Liver (tissue), 9 donors: ENCODE results near the gene RAB3C. TPM values are rescaled to one million over a fixed set of nuclear protein-coding genes. Genes with fewer than 3 reads are reported as not detected.

Source experiments
- DNase-seq: peaks from one replicate; pipeline ENCODE4 v3.0.0-alpha.2; 2017; ENCODE audit warnings: low spot score
- H3K27ac ChIP-seq, 2 donors: one replicate each; pipeline ENCODE4 v1.7.0; 2013; ENCODE audit warnings: inconsistent platforms in 2 of 2, low read length in 2 of 2, control low read depth in 1 of 2, low read depth in 1 of 2, mild to moderate bottlenecking in 1 of 2
- H3K27me3 ChIP-seq, 4 donors: one replicate each; pipeline versions ENCODE4 v1.6.1 to v1.7.0; 2013; ENCODE audit warnings: low read length in 3 of 4, inconsistent platforms in 1 of 4, mild to moderate bottlenecking in 1 of 4, moderate library complexity in 1 of 4; ENCODE audit not compliant: control insufficient read depth in 4 of 4, insufficient read depth in 4 of 4
- H3K36me3 ChIP-seq, 4 donors: one replicate each; pipeline versions ENCODE4 v1.6.1 to v1.7.0; 2013; ENCODE audit warnings: low read length in 3 of 4, mild to moderate bottlenecking in 3 of 4, low read depth in 1 of 4, moderate library complexity in 1 of 4; ENCODE audit not compliant: control insufficient read depth in 4 of 4, insufficient read depth in 3 of 4
- H3K4me1 ChIP-seq, 4 donors: one replicate each; pipeline versions ENCODE4 v1.6.1 to v1.7.0; 2013; ENCODE audit warnings: low read length in 3 of 4, mild to moderate bottlenecking in 3 of 4, moderate library complexity in 1 of 4; ENCODE audit not compliant: control insufficient read depth in 4 of 4, insufficient read depth in 4 of 4
- H3K4me3 ChIP-seq, 3 donors: one replicate each; pipeline versions ENCODE4 v1.6.1 to v1.7.0; 2013; ENCODE audit warnings: low read length in 3 of 3, control low read depth in 1 of 3, low read depth in 1 of 3, mild to moderate bottlenecking in 1 of 3
- H3K9ac ChIP-seq, 2 donors: one replicate each; pipeline ENCODE4 v1.7.0; 2013; ENCODE audit warnings: low read length in 2 of 2, mild to moderate bottlenecking in 2 of 2, moderate library complexity in 2 of 2, control low read depth in 1 of 2, low read depth in 1 of 2
- H3K9me3 ChIP-seq, 4 donors: one replicate each; pipeline versions ENCODE4 v1.6.1 to v1.7.0; 2013; ENCODE audit warnings: low read length in 3 of 4; ENCODE audit not compliant: control insufficient read depth in 4 of 4
- ATF3 ChIP-seq: IDR thresholded peaks from 2 replicates; pipeline ENCODE4 v1.6.1; 2016; ENCODE audit warnings: antibody characterized with exemption
- CTCF ChIP-seq: fragments of 150-350 bp; IDR thresholded peaks from 2 replicates; pipeline ENCODE4 v1.5.1; 2017; ENCODE audit warnings: improper control_type of control experiment, low read depth, low read length; ENCODE audit not compliant: missing input control
- EGR1 ChIP-seq, 2 donors: IDR thresholded peaks; 2 replicates each; pipeline ENCODE4 v1.6.1; 2016 to 2018; ENCODE audit warnings: antibody characterized with exemption in 2 of 2, low read depth in 2 of 2
- FOXA1 ChIP-seq: IDR thresholded peaks from 2 replicates; pipeline ENCODE4 v1.6.1; 2016; ENCODE audit warnings: antibody characterized with exemption
- FOXA2 ChIP-seq: IDR thresholded peaks from 2 replicates; pipeline ENCODE4 v1.6.1; 2016; ENCODE audit warnings: antibody characterized with exemption
- GABPA ChIP-seq, 2 donors: IDR thresholded peaks in 1 of 2; conservative IDR thresholded peaks in 1 of 2; 2 replicates each; pipeline ENCODE4 v1.6.1; 2016; ENCODE audit warnings: antibody characterized with exemption in 2 of 2, mild to moderate bottlenecking in 1 of 2, moderate library complexity in 1 of 2
- HNF4A ChIP-seq, 2 donors: conservative IDR thresholded peaks; 2 replicates each; pipeline ENCODE4 v1.6.1; 2016; ENCODE audit warnings: antibody characterized with exemption in 2 of 2, mild to moderate bottlenecking in 2 of 2
- HNF4G ChIP-seq: IDR thresholded peaks from 2 replicates; pipeline ENCODE4 v1.6.1; 2016; ENCODE audit warnings: antibody characterized with exemption
- MAX ChIP-seq: IDR thresholded peaks from 2 replicates; pipeline ENCODE4 v1.6.1; 2016; ENCODE audit warnings: antibody characterized with exemption
- NR2F2 ChIP-seq: IDR thresholded peaks from 2 replicates; pipeline ENCODE4 v1.6.1; 2016; ENCODE audit warnings: antibody characterized with exemption
- RAD21 ChIP-seq, 2 donors: IDR thresholded peaks; 2 replicates each; pipeline ENCODE4 v1.6.1; 2016; ENCODE audit warnings: antibody characterized with exemption in 2 of 2, mild to moderate bottlenecking in 2 of 2
- REST ChIP-seq: IDR thresholded peaks from 2 replicates; pipeline ENCODE4 v1.6.1; 2016; ENCODE audit warnings: antibody characterized with exemption, mild to moderate bottlenecking
- RXRA ChIP-seq, 2 donors: IDR thresholded peaks; 2 replicates each; pipeline ENCODE4 v1.6.1; 2017 to 2018; ENCODE audit warnings: antibody characterized with exemption in 2 of 2, mild to moderate bottlenecking in 1 of 2
- SP1 ChIP-seq: IDR thresholded peaks from 2 replicates; pipeline ENCODE4 v1.6.1; 2018; ENCODE audit warnings: antibody characterized with exemption, mild to moderate bottlenecking
- TAF1 ChIP-seq: conservative IDR thresholded peaks from 2 replicates; pipeline ENCODE4 v1.6.1; 2016; ENCODE audit warnings: antibody characterized with exemption, mild to moderate bottlenecking
- YY1 ChIP-seq: IDR thresholded peaks from 2 replicates; pipeline ENCODE4 v1.6.1; 2016; ENCODE audit warnings: antibody characterized with exemption, mild to moderate bottlenecking
- ZBTB33 ChIP-seq: IDR thresholded peaks from 2 replicates; pipeline ENCODE4 v1.6.1; 2016; ENCODE audit warnings: antibody characterized with exemption
- WGBS: extraction: QIAGEN DNeasy Blood & Tissue Kit; methylation state at CpG from one replicate; pipeline ENCODE4 v1.1.7; 2013; 5-methylcytosine and 5-hydroxymethylcytosine counted together
- polyA plus RNA-seq, 2 donors: library from polyadenylated mRNA; stranded (reverse) in 1 of 2; unstranded in 1 of 2; fragments of 200-250 nt in 1 of 2; fragments of >200 nt in 1 of 2; fragmentation: Nextera tagmentation in 1 of 2; extraction: Ambion mirVana in 1 of 2; gene quantifications; one replicate each; pipeline versions ENCODE4 v1.2.1 to v1.2.3, GENCODE V29; 2013 to 2015
- total RNA-seq, 2 donors: library from RNA; depleted of rRNA; stranded (reverse); fragments of >200 nt; gene quantifications; one replicate each; pipeline ENCODE4 v1.2.3, GENCODE V29; 2014
- donor health status: healthy.
- donor health status: healthy.
- donor health status: healthy.
- donor health status: healthy.
- donor health status: healthy.

Gene RAB3C
- total and polyA plus RNA-seq, 4 donors = 0.72 to 4.6 (median 1.3) TPM

GRCh38 chr5:58735637-58736036 lies 152.8 kb downstream of the RAB3C start:
- 91% methylated on average over 1 of the region's 1 CpG for WGBS
- Histone ChIP-seq H3K4me3 (no peak overlapping the region), H3K9ac (no peak overlapping the region)

GRCh38 chr5:58736214-58736613 lies 153.3 kb downstream of the RAB3C start:
- DNase-seq = no peak
- Histone ChIP-seq H3K9ac (no peak overlapping the region), H3K4me1 (peaks cover 0 to 10% (median 4%) of the 10 kb centered on the region in 4 donors), H3K27ac (no peak overlapping the region), H3K4me3 (no peak overlapping the region), H3K27me3 (no peaks in the 10 kb centered on the region), H3K36me3 (no peaks in the 10 kb centered on the region), H3K9me3 (no peaks in the 10 kb centered on the region)
- TF ChIP-seq HNF4A (conservative IDR thresholded peaks at IDR 0.05) (no peak), SP1 (no peak), RAD21 (IDR thresholded peaks at IDR 0.05) (no peak), ZBTB33 (no peak), HNF4G (no peak), MAX (no peak)
- WGBS = 95% methylated on average over 5 of the region's 5 CpGs

More at GRCh38 chr5:58735637-58736036, 152.8 kb downstream of the RAB3C start:
- TF ChIP-seq RXRA (IDR thresholded peaks at IDR 0.05) (no peak), FOXA2 (no peak), NR2F2 (no peak), YY1 (no peak), FOXA1 (no peak), REST (no peak), TAF1 (no peak), CTCF (no peak), SP1 (no peak), MAX (no peak), RAD21 (IDR thresholded peaks at IDR 0.05) (no peak), GABPA (IDR thresholded peaks at IDR 0.05 in 1 of 2, conservative IDR thresholded peaks at IDR 0.05 in 1 of 2) (no peak), ATF3 (no peak), EGR1 (IDR thresholded peaks at IDR 0.05; ENCODE audit: low read depth in 2 of 2) (no peak)
- Histone ChIP-seq H3K36me3 (no peaks in the 10 kb centered on the region), H3K27me3 (no peaks in the 10 kb centered on the region), H3K27ac (no peak overlapping the region), H3K9me3 (no peaks in the 10 kb centered on the region), H3K4me1 (peaks cover 0 to 10% (median 4%) of the 10 kb centered on the region in 4 donors)
- no peak for DNase-seq
